ENCODE data around the gene KCP.

KCP gene

DNA sequence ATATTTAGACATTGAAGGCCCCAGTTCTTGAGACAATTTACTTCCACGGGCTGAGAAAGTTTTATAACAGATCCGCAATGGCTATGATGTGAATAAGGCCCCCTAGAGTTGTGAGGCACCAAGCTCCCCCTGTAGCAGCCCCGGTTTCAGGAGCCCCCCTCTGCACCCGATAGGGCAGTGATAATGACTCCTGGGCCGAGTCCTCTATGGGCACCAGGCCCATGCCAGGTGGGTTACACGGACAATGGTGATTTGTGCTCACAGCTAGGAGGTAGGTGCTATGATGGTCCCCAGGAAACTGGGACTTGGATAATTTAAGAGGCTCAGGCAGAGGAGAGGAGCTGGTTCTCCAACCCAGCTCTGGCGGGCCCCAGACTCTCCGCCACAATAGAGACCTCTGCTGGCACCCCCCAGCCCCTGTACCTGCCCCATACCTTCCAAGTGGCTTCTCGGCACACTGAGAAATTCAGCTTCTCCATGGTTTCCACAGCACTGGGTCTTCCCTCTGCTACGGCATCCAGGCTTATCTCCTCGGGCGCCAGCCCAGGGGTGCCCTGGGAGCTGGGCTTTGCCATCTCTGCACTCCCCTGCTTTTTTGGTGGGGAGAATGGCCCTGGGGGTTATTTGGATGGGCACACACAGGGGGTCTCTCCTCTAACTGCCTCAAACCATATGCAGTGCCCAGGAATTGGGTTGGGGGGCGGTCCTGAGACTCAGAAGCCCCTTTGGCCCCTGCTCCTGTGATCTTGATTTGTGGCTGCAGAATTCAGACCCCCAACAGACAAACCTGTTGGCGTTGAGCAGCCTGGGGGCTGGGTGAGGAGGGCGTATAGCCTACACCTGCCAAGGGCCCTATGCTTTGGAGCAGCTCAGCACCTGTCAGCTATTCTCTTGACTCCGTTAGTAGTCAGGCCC, 12.2 kb upstream of the KCP start:
- Histone ChIP-seq H3K4me1 (ENCODE audit: insufficient read depth, low read length) (no peaks in the 10 kb centered on the region), H3K27me3 (ENCODE audit: insufficient read depth, low read length) (peaks cover 42% of the 10 kb centered on the region), H2AFZ (ENCODE audit: low read depth, low read length) (no peak overlapping the region), H3K9me3 (ENCODE audit: low read length) (peaks cover 2% of the 10 kb centered on the region), H3K4me3 (ENCODE audit: low read length) (no peak overlapping the region), H3K36me3 (ENCODE audit: insufficient read depth, low read length) (no peaks in the 10 kb centered on the region)

GRCh38 chr7:128921866-128922440, 11.4 kb upstream of the KCP start:
- H3K27me3 ChIP-seq (ENCODE audit: insufficient read depth, low read length) = peaks cover 46% of the 10 kb centered on the region
- peaks cover 4% of the 10 kb centered on the region for H3K9me3 ChIP-seq (ENCODE audit: low read length)
- no peaks in the 10 kb centered on the region for H3K4me1 ChIP-seq (ENCODE audit: insufficient read depth, low read length)
- H3K36me3 ChIP-seq (ENCODE audit: insufficient read depth, low read length) = no peaks in the 10 kb centered on the region
- no peak overlapping the region for H2AFZ ChIP-seq (ENCODE audit: low read depth, low read length)
- H3K4me3 ChIP-seq (ENCODE audit: low read length) = no peak overlapping the region

DNA sequence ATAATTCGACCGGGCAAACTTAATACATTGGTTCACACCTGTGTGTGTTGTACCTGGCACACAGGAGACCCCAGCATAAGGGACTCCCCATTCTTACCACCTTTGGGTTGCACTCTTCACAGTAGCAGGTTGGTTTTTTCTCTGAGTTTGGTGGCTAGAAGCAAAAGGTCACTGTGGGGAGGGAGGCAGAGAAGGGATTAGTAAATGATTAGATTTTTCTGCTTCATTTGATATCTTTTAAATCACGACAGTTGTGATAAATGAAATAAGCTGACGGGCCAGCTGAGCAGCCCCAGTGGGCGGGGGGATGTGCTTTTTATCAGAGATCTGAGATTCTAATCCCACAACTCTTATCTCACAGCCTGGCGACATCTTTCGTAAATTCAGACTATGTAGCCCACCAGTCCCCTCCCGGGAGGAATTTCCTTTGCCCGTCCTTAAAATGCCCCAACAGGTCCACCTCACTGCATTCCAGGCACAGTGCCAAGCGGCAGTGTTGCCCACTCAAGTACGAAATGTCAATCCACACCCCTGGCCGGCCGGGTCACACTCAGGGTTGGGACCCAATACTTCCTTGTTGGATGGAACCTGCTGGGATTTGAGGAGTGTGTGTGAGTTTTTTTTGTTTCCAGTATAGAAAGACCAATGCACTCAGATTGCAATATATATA, 10.5 kb upstream of the KCP start:
- H3K4me1 ChIP-seq (ENCODE audit: insufficient read depth, low read length) = no peaks in the 10 kb centered on the region
- peaks cover 56% of the 10 kb centered on the region for H3K27me3 ChIP-seq (ENCODE audit: insufficient read depth, low read length)
- H2AFZ ChIP-seq (ENCODE audit: low read depth, low read length) = no peak overlapping the region
- peaks cover 10% of the 10 kb centered on the region for H3K9me3 ChIP-seq (ENCODE audit: low read length)
- no peaks in the 10 kb centered on the region for H3K36me3 ChIP-seq (ENCODE audit: insufficient read depth, low read length)
- no peak overlapping the region for H3K4me3 ChIP-seq (ENCODE audit: low read length)

GRCh38 chr7:128919881-128920799, 9.6 kb upstream of the KCP start:
- Histone ChIP-seq H3K9me3 (ENCODE audit: low read length) (peaks cover 10% of the 10 kb centered on the region), H3K4me3 (ENCODE audit: low read length) (no peak overlapping the region), H2AFZ (ENCODE audit: low read depth, low read length) (no peak overlapping the region), H3K36me3 (ENCODE audit: insufficient read depth, low read length) (no peaks in the 10 kb centered on the region), H3K27me3 (ENCODE audit: insufficient read depth, low read length) (peaks cover 63% of the 10 kb centered on the region), H3K4me1 (ENCODE audit: insufficient read depth, low read length) (no peaks in the 10 kb centered on the region)

DNA sequence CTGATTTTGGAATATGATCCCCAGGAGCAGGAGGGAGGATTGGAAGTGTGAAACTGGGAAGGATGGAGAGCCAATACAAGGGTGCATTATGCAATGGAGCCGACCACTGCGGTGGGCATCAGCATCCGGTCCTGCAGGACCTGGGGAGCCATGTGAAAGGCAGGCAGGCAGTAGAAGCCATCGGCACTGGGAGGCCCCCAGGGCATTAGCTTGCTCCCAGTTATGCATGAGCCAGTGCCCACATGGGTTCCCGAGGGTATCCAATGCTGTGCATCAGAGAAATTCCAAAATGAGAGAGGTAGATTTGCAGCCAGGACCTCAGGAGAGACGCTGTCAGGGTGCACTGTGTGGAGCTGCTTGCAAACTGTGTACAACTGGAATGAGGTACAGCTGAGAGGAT, 8.7 kb upstream of the KCP start:
- Histone ChIP-seq H3K4me3 (ENCODE audit: low read length) (no peak overlapping the region), H3K36me3 (ENCODE audit: insufficient read depth, low read length) (no peaks in the 10 kb centered on the region), H3K4me1 (ENCODE audit: insufficient read depth, low read length) (no peaks in the 10 kb centered on the region), H3K9me3 (ENCODE audit: low read length) (peaks cover 10% of the 10 kb centered on the region), H3K27me3 (ENCODE audit: insufficient read depth, low read length) (peaks cover 71% of the 10 kb centered on the region), H2AFZ (ENCODE audit: low read depth, low read length) (no peak overlapping the region)

DNA sequence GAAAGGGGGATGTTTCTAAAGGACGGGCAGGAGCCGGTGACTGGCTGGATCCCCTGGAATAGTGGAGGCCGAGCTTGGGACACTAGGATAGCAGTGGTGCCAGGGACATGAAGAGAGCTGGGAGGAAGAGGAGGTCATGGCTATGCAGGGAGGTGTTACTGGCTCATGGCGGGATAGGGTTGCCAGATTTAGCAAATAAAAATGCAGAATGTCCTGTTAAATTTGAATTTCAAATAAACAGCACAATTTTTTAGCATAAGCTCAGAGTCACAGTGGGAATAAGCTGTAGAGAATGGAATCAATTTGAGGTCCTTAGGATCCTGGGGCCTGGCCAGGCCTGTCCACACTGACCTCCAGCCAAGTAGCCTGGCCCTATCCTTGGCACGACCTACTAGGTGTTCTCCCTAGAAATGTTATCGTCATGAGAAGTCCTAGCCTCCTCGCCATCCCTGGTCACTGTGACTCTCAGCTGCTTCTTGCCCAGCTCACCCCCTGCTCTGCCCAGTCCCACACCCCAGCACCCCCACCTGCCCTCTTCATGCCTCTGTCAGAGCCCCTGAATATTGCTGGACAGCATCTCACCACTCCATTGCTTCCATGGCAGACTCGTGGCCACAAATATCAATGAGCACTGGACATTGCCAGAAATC, 7.6 kb upstream of the KCP start:
- H3K4me1 ChIP-seq (ENCODE audit: insufficient read depth, low read length) = no peaks in the 10 kb centered on the region
- peaks cover 10% of the 10 kb centered on the region for H3K9me3 ChIP-seq (ENCODE audit: low read length)
- H3K27me3 ChIP-seq (ENCODE audit: insufficient read depth, low read length) = peaks cover 74% of the 10 kb centered on the region
- H3K4me3 ChIP-seq (ENCODE audit: low read length) = no peak overlapping the region
- no peaks in the 10 kb centered on the region for H3K36me3 ChIP-seq (ENCODE audit: insufficient read depth, low read length)
- no peak overlapping the region for H2AFZ ChIP-seq (ENCODE audit: low read depth, low read length)

- H3K27me3 ChIP-seq (ENCODE audit: insufficient read depth, low read length) = peaks cover 73% of the 10 kb centered on the region
- peaks cover 10% of the 10 kb centered on the region for H3K9me3 ChIP-seq (ENCODE audit: low read length)
- no peak overlapping the region for H2AFZ ChIP-seq (ENCODE audit: low read depth, low read length)
- H3K4me1 ChIP-seq (ENCODE audit: insufficient read depth, low read length) = no peaks in the 10 kb centered on the region
- no peak overlapping the region for H3K4me3 ChIP-seq (ENCODE audit: low read length)
- no peaks in the 10 kb centered on the region for H3K36me3 ChIP-seq (ENCODE audit: insufficient read depth, low read length)
Observed at GRCh38 chr7:128917122-128917521, 6.6 kb upstream of the KCP start.

GRCh38 chr7:128916643-128916915, 6.1 kb upstream of the KCP start:
- Histone ChIP-seq H3K36me3 (ENCODE audit: insufficient read depth, low read length) (no peaks in the 10 kb centered on the region), H3K4me3 (ENCODE audit: low read length) (no peak overlapping the region), H3K4me1 (ENCODE audit: insufficient read depth, low read length) (no peaks in the 10 kb centered on the region), H3K9me3 (ENCODE audit: low read length) (peaks cover 10% of the 10 kb centered on the region), H3K27me3 (ENCODE audit: insufficient read depth, low read length) (peaks cover 73% of the 10 kb centered on the region), H2AFZ (ENCODE audit: low read depth, low read length) (no peak overlapping the region)

DNA sequence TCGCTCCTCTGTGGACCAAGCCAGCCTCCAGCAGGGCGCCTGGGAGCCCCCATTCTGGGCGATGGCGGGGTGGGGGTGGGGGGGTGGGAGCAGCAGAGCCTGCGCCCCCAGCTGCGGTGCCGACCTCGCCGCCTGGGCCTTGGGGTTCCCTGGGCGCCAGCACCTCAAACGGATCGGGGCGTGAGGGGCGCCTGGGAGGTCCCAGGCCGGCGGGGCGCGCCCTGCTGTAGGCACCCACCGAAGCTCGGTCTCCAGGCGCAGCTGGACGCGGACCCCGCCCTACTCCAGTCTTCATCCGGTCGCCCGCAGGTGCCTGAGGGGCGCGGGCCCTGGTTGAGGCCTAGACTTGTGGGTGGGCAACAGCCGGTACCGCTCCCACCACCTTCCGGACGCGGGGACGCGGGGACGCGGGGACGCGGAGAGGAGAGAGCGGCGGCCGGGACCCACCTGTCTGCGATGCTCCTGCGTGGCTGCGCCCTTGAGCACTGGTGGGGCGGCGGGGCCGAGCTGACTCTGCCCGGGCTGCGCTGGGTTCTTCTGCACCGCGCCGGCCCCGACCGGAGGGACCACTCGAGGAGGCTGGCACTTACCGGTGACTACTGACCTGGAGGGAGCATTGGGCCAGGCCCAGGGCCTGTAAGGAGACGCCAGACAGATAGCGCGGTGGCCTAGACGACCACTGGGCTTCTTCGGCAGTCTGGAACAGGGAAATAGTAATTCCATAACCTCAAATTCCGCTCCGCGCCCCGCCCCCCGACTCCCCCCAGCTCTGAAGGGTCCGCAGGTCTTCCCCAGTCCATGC, 5.5 kb upstream of the KCP start:
- no peak overlapping the region for H2AFZ ChIP-seq (ENCODE audit: low read depth, low read length)
- no peaks in the 10 kb centered on the region for H3K36me3 ChIP-seq (ENCODE audit: insufficient read depth, low read length)
- no peak overlapping the region for H3K4me3 ChIP-seq (ENCODE audit: low read length)
- peaks cover 10% of the 10 kb centered on the region for H3K9me3 ChIP-seq (ENCODE audit: low read length)
- no peaks in the 10 kb centered on the region for H3K4me1 ChIP-seq (ENCODE audit: insufficient read depth, low read length)
- H3K27me3 ChIP-seq (ENCODE audit: insufficient read depth, low read length) = peaks cover 76% of the 10 kb centered on the region

DNA sequence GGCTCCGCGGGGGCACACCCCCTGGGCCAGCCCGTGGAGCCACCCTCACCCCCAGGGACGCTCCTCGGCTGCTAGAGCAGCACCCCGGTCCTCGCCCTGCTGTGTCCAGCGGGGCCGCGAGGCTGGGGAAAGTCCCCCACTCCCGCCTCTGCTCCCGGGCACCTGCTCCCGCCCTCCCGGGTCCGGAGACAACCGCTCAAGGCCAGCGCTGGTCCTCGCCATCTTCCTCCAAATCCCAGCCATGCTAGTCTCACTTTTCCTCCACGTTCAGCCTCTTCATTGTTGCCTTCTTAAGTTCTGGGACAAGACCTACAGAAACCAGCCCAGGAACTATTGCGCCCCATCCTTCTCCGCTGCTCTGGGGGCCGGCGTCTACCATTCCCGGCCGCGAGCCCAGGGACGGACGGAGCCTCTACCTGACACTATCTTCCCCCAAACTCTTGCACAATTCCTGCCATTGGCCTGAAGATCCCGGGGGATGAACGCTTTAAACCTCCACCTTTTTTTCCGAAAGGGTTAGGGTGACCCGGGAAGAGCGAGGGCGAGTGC, 4.8 kb upstream of the KCP start:
- no peak overlapping the region for H2AFZ ChIP-seq (ENCODE audit: low read depth, low read length)
- H3K4me3 ChIP-seq (ENCODE audit: low read length) = no peak overlapping the region
- H3K4me1 ChIP-seq (ENCODE audit: insufficient read depth, low read length) = no peaks in the 10 kb centered on the region
- H3K36me3 ChIP-seq (ENCODE audit: insufficient read depth, low read length) = no peaks in the 10 kb centered on the region
- peaks cover 10% of the 10 kb centered on the region for H3K9me3 ChIP-seq (ENCODE audit: low read length)
- peaks cover 77% of the 10 kb centered on the region for H3K27me3 ChIP-seq (ENCODE audit: insufficient read depth, low read length)

DNA sequence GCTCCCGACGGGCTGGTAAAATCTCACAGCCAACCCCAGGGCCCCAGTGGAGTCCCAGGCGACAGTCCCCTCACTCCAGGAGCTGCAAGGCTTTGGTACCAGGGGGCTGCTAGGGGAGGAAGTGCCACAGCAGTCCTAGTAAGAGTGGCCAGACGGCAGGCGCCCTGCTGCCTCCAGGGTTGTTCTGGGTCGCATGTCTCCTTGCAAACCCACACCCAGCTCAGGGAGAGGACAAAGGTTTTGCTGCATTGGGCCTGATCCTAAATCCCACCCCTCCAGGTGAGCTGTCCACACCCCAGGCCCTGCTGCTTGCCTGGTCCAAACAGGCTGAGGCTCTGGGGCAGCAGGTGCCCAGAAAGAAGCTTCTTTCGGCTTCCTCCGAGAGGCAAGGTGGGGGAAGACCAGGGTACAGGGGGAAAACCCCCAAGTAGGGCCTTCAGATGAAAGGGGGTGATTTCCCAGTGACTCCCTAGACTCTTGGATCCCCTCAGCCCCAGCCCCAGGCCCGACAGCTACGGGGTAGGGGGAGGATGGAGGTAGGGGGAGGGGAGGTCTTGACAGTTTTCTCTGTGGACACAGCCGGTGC, 4.2 kb upstream of the KCP start:
- no peaks in the 10 kb centered on the region for H3K36me3 ChIP-seq (ENCODE audit: insufficient read depth, low read length)
- H3K4me3 ChIP-seq (ENCODE audit: low read length) = no peak overlapping the region
- H3K9me3 ChIP-seq (ENCODE audit: low read length) = peaks cover 10% of the 10 kb centered on the region
- peaks cover 2% of the 10 kb centered on the region for H3K4me1 ChIP-seq (ENCODE audit: insufficient read depth, low read length)
- H3K27me3 ChIP-seq (ENCODE audit: insufficient read depth, low read length) = peaks cover 76% of the 10 kb centered on the region
- no peak overlapping the region for H2AFZ ChIP-seq (ENCODE audit: low read depth, low read length)

Measured in neuron (in vitro differentiated cells).